HL-60/S4 treated with retinoic acid at 250 ng/mL for 4 days and 3 days (cell line): Measurements from ENCODE around the gene RASEF.

Experiments used
- in situ Hi-C: fragments of 300-500 bp; cut with MboI; formaldehyde crosslinking; loops from 2 replicates; pipeline ENCODE4 v1.7.0; 2022; ENCODE audit warnings: low sequenced_read_pairs

RASEF gene

GRCh38 chr9:83013867-83014605 is 48.9 kb downstream of the RASEF start:
- in situ Hi-C loops, result no loop called here

- in situ Hi-C loops, result no loop called here
These were observed 49.8 kb downstream of the RASEF start for GRCh38 chr9:83012922-83013838.

GRCh38 chr9:83012168-83012921 is 50.6 kb downstream of the RASEF start:
- in situ Hi-C loops, result no loop called here

- in situ Hi-C loops, result no loop called here
These were observed 51.3 kb downstream of the RASEF start for GRCh38 chr9:83011611-83012010.

GRCh38 chr9:83007521-83008300 is 55.2 kb downstream of the RASEF start:
- in situ Hi-C loops, result no loop called here

GRCh38 chr9:83006378-83006777 is 56.6 kb downstream of the RASEF start:
- in situ Hi-C loops, result no loop called here

GRCh38 chr9:83005963-83006362 is 57.0 kb downstream of the RASEF start:
- in situ Hi-C loops, result no loop called here

GRCh38 chr9:83005361-83005760 is 57.6 kb downstream of the RASEF start:
- in situ Hi-C loops, result no loop called here

- in situ Hi-C loops, result no loop called here
These were observed 60.6 kb downstream of the RASEF start for GRCh38 chr9:83002329-83002728.

GRCh38 chr9:83000765-83001164 is 62.2 kb downstream of the RASEF start:
- in situ Hi-C loops, result no loop called here

- in situ Hi-C loops, result no loop called here
These were observed 64.5 kb downstream of the RASEF start for GRCh38 chr9:82998409-82998808.

GRCh38 chr9:82997476-82998140 is 65.3 kb downstream of the RASEF start:
- in situ Hi-C loops, result no loop called here

GRCh38 chr9:82996941-82997340 is 66.0 kb downstream of the RASEF start:
- in situ Hi-C loops, result no loop called here

- in situ Hi-C loops, result no loop called here
These were observed 68.9 kb downstream of the RASEF start for GRCh38 chr9:82993856-82994605.

- in situ Hi-C loops, result no loop called here
These were observed 71.3 kb downstream of the RASEF start for GRCh38 chr9:82991671-82992070.

GRCh38 chr9:82989929-82990328 is 73.0 kb downstream of the RASEF start:
- in situ Hi-C loops, result no loop called here

GRCh38 chr9:82988488-82988887 is 74.5 kb downstream of the RASEF start:
- in situ Hi-C loops, result no loop called here

GRCh38 chr9:82987370-82988189 is 75.4 kb downstream of the RASEF start:
- in situ Hi-C loops, result no loop called here
